Thoracic aorta (tissue), 2 donors: ENCODE results near the gene PAIP1. TPM values are rescaled to one million over a fixed set of nuclear protein-coding genes. Genes with fewer than 3 reads are reported as not detected.
A peak's percentile ranks its signal among the peaks of the same experiment; 100 is the strongest.

Source experiments
- ATAC-seq: fragments of 150-250 bp; one replicate; pipeline ENCODE4 v1.8.0; 2017; ENCODE audit warnings: low read depth; ENCODE audit not compliant: insufficient number of reproducible peaks, low FRiP score
- DNase-seq: peaks from one replicate; pipeline ENCODE4 v3.0.0-alpha.2; 2020; ENCODE audit warnings: low spot score
- H3K27ac ChIP-seq, 2 donors: fragments of 200-600 bp; sonication (generic); 1 replicate in 1 of 2; 2 replicates in 1 of 2; pipeline ENCODE4 v1.5.1; 2016; ENCODE audit warnings: mild to moderate bottlenecking in 2 of 2, moderate library complexity in 2 of 2
- H3K27me3 ChIP-seq: fragments of 200-600 bp; sonication (generic); replicated peaks from 2 replicates; pipeline ENCODE4 v1.6.0; 2016; ENCODE audit warnings: mild to moderate bottlenecking; ENCODE audit not compliant: insufficient read depth
- H3K36me3 ChIP-seq: fragments of 200-600 bp; sonication (generic); one replicate; pipeline ENCODE4 v1.5.1; 2016
- H3K4me1 ChIP-seq, 2 donors: fragments of 200-600 bp; sonication (generic); 1 replicate in 1 of 2; 2 replicates in 1 of 2; pipeline versions ENCODE4 v1.5.1 to v1.6.0; 2016; ENCODE audit warnings: low read depth in 2 of 2, mild to moderate bottlenecking in 1 of 2; ENCODE audit not compliant: control insufficient read depth in 1 of 2
- H3K4me3 ChIP-seq: fragments of 200-600 bp; sonication (generic); 2 replicates; pipeline ENCODE4 v1.5.1; 2016; ENCODE audit warnings: mild to moderate bottlenecking
- H3K9me3 ChIP-seq: fragments of 200-600 bp; sonication (generic); 2 replicates; pipeline ENCODE4 v1.5.1; 2016
- CTCF ChIP-seq: fragments of 200-600 bp; sonication (generic); IDR thresholded peaks from one replicate; pipeline ENCODE4 v1.5.1; 2019; ENCODE audit warnings: antibody characterized with exemption
- total RNA-seq, 2 donors: library from RNA; depleted of rRNA; stranded (reverse); fragments of >200 nt; gene quantifications; one replicate each; pipeline versions ENCODE4 v1.1.0 to v1.2.3, GENCODE V29; 2016

PAIP1 gene
- total RNA-seq, 2 donors from 2014 or later, result 74.1 to 81.6 TPM

GRCh38 chr5:43484106-43484849 lies 72.6 kb downstream of the PAIP1 start:
- Histone ChIP-seq H3K4me3 (peak overlapping the region; percentile 92), H3K27ac (peak overlapping the region; percentile 91 to 99), H3K9me3 (no peaks in the 10 kb centered on the region), H3K36me3 (no peaks in the 10 kb centered on the region), H3K27me3 (no peaks in the 10 kb centered on the region), H3K4me1 (peaks cover 6 to 21% of the 10 kb centered on the region in 2 donors)
- peak; percentile 70 for TF ChIP-seq CTCF
- DNase-seq (peak; percentile 26), ATAC-seq (peak; percentile 84)

GRCh38 chr5:43483298-43484105 lies 73.4 kb downstream of the PAIP1 start, which contains the start of gene TMEM267:
Gene TMEM267, minus strand, starts transcription at chr5:43483865. Its CDS starts 29,896 bp downstream, at chr5:43453969.
- H3K4me1 ChIP-seq, result peaks cover 6 to 21% of the 10 kb centered on the region in 2 donors
- no peaks in the 10 kb centered on the region for H3K36me3 ChIP-seq
- peak within 1 kb of the TSS; percentile 91 to 99 for H3K27ac ChIP-seq
- ATAC-seq (peak; percentile 96), DNase-seq (peak; percentile 53)
- H3K9me3 ChIP-seq, result no peaks in the 10 kb centered on the region
- no peak for TF ChIP-seq CTCF
- no peaks in the 10 kb centered on the region for H3K27me3 ChIP-seq
- peak within 1 kb of the TSS; percentile 92 for H3K4me3 ChIP-seq

GRCh38 chr5:43482490-43483297 lies 74.2 kb downstream of the PAIP1 start:
- Histone ChIP-seq H3K27me3 (no peaks in the 10 kb centered on the region), H3K4me1 (peaks cover 6 to 21% of the 10 kb centered on the region in 2 donors), H3K27ac (peak overlapping the region; percentile 91 to 99), H3K36me3 (no peaks in the 10 kb centered on the region), H3K9me3 (no peaks in the 10 kb centered on the region), H3K4me3 (peak overlapping the region; percentile 92)
- DNase-seq, result no peak
- no peak for ATAC-seq
- no peak for TF ChIP-seq CTCF

Other genes starting within 250 kb of the PAIP1 start
- gene HMGCS1, start 243.7 kb downstream of the PAIP1 start, total RNA-seq, result 10 to 100 TPM; 13.3 to 17.6 TPM
- 10 to 100 TPM in 1 of 2 donors, 1 to 10 TPM in 1; 4.3 to 24.2 TPM for gene CCL28, start 144.7 kb downstream of the PAIP1 start, total RNA-seq
- gene TMEM267, start 73.2 kb downstream of the PAIP1 start, total RNA-seq, result 10 to 100 TPM in 1 of 2 donors, 1 to 10 TPM in 1; 9.5 to 22.5 TPM
- gene C5orf34, start 41.9 kb downstream of the PAIP1 start, total RNA-seq, result 1 to 10 TPM in 1 of 2 donors, under 1 TPM in 1; 0.85 to 3.0 TPM
- gene NNT, start 46.1 kb upstream of the PAIP1 start, total RNA-seq, result 10 to 100 TPM; 27.9 to 28.9 TPM